ENCODE results near the gene ESYT1.

ESYT1 gene

DNA sequence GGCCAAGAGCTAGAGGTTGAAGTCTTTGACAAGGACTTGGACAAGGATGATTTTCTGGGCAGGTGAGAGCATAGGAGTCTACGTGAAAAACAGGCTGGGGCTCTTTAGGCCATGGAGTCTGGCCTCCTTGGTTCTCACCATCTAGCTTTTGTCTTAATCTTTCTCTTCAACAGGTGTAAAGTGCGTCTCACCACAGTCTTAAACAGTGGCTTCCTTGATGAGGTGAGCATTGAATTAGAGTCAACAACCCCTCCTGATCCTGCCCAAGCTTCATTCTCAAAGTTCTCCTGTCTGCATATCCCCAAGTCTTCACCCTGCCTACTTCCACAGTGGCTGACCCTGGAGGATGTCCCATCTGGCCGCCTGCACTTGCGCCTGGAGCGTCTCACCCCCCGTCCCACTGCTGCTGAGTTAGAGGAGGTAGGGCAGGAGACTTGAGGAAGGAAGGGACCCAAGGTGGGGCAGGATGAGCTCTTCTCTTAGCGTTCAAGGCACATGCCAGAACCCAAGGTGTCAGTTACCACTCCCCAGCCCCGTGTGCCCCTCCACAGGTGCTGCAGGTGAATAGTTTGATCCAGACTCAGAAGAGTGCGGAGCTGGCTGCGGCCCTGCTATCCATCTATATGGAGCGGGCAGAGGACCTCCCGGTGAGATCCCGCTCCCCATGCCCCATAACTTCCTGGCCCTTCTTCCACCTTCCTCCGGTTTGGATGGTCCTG is 9.9 kb downstream of the ESYT1 start:
- TF ChIP-seq, protein P1, sequence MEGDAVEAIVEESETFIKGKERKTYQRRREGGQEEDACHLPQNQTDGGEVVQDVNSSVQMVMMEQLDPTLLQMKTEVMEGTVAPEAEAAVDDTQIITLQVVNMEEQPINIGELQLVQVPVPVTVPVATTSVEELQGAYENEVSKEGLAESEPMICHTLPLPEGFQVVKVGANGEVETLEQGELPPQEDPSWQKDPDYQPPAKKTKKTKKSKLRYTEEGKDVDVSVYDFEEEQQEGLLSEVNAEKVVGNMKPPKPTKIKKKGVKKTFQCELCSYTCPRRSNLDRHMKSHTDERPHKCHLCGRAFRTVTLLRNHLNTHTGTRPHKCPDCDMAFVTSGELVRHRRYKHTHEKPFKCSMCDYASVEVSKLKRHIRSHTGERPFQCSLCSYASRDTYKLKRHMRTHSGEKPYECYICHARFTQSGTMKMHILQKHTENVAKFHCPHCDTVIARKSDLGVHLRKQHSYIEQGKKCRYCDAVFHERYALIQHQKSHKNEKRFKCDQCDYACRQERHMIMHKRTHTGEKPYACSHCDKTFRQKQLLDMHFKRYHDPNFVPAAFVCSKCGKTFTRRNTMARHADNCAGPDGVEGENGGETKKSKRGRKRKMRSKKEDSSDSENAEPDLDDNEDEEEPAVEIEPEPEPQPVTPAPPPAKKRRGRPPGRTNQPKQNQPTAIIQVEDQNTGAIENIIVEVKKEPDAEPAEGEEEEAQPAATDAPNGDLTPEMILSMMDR (IDR thresholded peaks at IDR 0.05; ENCODE audit: insufficient read depth, low read depth, low read length, missing control alignments) = no peak
- DNase-seq (ENCODE audit: low read depth) = no peak
- H3K4me3 ChIP-seq (ENCODE audit: low read depth, low read length) = no peak overlapping the region

DNA sequence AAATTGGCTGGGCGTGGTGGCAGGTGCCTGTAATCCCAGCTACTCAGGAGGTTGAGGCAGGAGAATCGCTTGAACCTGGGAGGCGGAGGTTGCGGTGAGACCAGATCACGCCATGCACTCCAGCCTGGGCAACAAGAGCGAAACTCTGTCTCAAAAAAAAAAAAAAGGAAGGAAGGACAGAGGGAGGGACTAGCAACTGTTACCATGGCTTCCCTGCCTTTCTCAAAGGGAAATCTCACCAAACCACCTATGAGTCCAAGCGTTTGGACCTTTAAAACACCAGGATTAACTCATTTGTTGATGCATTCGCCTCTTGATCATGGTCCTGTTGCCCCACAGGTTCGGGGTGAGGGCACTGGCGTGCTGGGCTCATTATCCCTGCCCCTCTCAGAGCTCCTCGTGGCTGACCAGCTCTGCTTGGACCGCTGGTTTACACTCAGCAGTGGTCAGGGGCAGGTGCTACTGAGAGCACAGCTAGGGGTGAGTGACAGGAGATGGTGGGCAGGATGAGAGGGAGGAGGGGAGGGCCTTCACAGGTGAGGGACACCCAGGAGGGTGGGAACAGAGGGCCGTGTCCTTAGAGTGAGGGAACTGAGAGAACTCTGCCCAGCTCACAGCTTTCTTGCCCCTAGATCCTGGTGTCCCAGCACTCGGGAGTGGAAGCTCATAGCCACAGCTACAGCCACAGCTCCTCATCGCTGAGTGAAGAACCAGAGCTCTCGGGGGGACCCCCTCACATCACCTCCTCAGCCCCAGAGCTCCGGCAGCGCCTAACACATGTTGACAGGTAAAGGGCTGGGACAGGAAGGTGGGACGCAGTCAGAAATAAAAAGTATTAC is 14.1 kb downstream of the ESYT1 start:
- no peak overlapping the region for H3K4me3 ChIP-seq (ENCODE audit: low read depth, low read length)
- DNase-seq (ENCODE audit: low read depth) = no peak
- TF ChIP-seq, protein P1 (IDR thresholded peaks at IDR 0.05; ENCODE audit: insufficient read depth, low read depth, low read length, missing control alignments) = no peak

DNA sequence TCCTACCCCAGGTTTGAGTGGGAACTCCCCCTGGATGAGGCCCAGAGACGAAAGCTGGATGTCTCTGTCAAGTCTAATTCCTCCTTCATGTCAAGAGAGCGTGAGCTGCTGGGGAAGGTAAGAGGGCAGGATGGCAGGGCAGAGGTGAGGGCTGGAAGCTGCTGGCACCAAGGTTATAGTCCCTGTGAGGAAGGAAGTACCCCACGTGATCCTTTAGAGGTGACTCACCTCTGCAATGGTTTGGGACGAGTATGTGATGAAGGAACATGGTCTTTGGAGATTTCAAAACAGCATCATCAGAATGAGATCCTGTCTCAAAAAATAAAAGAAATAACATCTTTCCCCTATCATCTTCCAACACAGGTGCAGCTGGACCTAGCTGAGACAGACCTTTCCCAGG is 15.2 kb downstream of the ESYT1 start:
- no peak overlapping the region for H3K4me3 ChIP-seq (ENCODE audit: low read depth, low read length)
- no peak for DNase-seq (ENCODE audit: low read depth)
- TF ChIP-seq, protein P1 (IDR thresholded peaks at IDR 0.05; ENCODE audit: insufficient read depth, low read depth, low read length, missing control alignments) = no peak

DNA sequence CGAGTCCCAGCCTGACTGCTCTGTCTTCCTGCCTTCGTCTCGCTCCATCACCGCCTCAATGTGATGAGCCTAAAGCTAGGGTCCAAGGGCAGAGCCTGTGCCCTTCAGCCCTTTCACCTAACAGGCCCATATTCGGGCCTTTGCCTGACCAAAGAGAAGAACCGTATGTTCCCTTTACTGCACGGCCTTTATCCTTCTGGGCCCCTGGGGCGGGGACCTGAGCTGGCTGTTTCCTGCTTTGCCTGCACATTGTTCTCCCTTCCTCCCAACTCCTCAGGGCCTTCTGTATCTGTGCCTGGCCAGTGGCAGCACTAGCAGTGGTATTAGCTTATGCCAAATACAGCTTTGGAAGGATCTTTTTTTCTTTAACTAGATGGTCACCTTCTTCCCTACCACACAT is 15.8 kb downstream of the ESYT1 start:
- no peak for DNase-seq (ENCODE audit: low read depth)
- TF ChIP-seq, protein P1 (IDR thresholded peaks at IDR 0.05; ENCODE audit: insufficient read depth, low read depth, low read length, missing control alignments) = no peak

DNA sequence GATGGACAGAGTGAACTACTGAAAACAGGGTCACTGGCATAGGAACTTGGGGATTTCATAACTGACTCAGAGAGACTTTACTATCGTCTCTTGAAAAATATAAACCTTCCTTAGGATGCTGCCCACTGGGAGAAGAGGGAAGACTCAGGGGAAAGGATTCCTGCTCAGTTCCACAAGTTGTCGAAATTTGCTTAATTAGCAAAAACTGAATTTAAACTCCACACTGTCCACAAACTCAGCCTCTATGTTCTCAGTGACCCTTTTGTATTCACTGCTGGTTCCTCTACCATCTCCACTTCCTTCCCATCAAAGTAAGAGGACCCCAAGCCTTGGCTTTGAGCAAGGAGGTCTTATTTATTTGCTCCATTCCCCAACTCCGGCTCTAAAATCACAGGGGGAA is 17.1 kb downstream of the ESYT1 start:
- no peak overlapping the region for H3K4me3 ChIP-seq (ENCODE audit: low read depth, low read length)
- TF ChIP-seq, protein P1 (IDR thresholded peaks at IDR 0.05; ENCODE audit: insufficient read depth, low read depth, low read length, missing control alignments) = no peak
- no peak for DNase-seq (ENCODE audit: low read depth)

More for the DNA sequence above, 15.8 kb downstream of the ESYT1 start:
- H3K4me3 ChIP-seq (ENCODE audit: low read depth, low read length) = no peak overlapping the region

DNA sequence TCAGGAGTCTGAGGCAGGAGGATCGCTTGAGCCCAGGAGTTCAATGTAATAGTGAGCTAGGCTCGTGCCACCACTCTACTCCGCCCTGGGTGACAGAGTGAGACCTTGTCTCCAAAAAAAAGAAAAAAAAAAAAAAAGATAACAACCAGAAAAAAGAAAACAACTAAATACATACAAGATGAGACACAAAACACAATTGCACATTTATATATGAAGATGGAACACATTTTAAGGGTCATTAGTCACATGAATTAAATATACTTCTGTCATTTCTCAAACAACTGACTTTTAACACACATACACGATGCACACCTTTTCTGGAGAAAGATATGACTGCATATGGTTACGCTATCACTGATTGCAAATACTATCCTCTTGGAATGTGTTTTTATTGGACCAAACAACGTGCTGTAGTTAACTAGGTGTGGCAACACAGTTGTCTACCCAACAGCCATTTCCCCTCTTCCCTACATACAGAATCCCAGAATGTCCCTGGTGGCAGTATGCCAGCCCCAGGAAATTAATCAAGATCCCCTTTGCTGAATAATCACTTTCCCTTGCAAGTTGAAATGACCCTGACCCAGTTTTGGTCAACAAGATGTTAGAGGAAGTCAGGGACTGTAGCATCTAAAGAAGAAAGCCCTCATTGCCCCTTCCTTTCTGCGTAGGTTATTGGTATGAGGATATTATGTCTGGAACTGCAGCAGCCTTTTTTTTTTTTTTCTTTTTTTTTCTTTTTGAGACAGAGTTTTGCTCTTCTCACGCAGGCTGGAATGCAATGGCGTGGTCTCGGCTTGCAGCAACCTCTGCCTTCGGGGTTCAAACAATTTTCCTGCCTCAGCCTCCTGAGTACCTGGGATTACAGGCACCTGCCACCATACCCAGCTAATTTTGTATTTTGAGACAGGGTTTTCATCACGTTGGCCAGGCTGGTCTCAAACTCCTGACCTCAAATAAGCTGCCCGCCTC is 18.7 kb downstream of the ESYT1 start:
- DNase-seq (ENCODE audit: low read depth) = no peak
- TF ChIP-seq, protein P1 (IDR thresholded peaks at IDR 0.05; ENCODE audit: insufficient read depth, low read depth, low read length, missing control alignments) = no peak

More for the DNA sequence above, 18.7 kb downstream of the ESYT1 start:
- no peak overlapping the region for H3K4me3 ChIP-seq (ENCODE audit: low read depth, low read length)
